Mesenchymal stem cell (in vitro differentiated cells and primary cell): ENCODE results near the gene MAPK4.

Experiments
- DNase-seq: peaks from one replicate; pipeline ENCODE4 v3.0.0-alpha.2; 2013
- H2AFZ ChIP-seq: one replicate; pipeline ENCODE4 v1.6.1; 2013; ENCODE audit warnings: low read depth, mild to moderate bottlenecking, control low read depth, inconsistent platforms, low read length, moderate library complexity
- H2AK5ac ChIP-seq: 2 replicates; pipeline ENCODE4 v1.6.1; 2013; ENCODE audit warnings: low read length, moderate library complexity, mild to moderate bottlenecking, inconsistent platforms; ENCODE audit not compliant: severe bottlenecking
- H2BK120ac ChIP-seq: one replicate; pipeline ENCODE4 v1.6.1; 2013; ENCODE audit warnings: low read depth, mild to moderate bottlenecking, inconsistent platforms, low read length, moderate library complexity
- H2BK12ac ChIP-seq, 2 experiments: one replicate each; pipeline ENCODE4 v1.6.1; 2013; ENCODE audit warnings: inconsistent platforms in 2 of 2, low read length in 2 of 2, mild to moderate bottlenecking in 2 of 2, moderate library complexity in 2 of 2, control low read depth in 1 of 2
- H2BK15ac ChIP-seq: one replicate; pipeline ENCODE4 v1.6.1; 2013; ENCODE audit warnings: mild to moderate bottlenecking, low read depth, inconsistent platforms; ENCODE audit not compliant: poor library complexity, severe bottlenecking
- H2BK5ac ChIP-seq: 2 replicates; pipeline ENCODE4 v1.6.1; 2013; ENCODE audit warnings: low read depth, mild to moderate bottlenecking, low read length, control low read depth, inconsistent platforms; ENCODE audit not compliant: poor library complexity, severe bottlenecking
- H3K14ac ChIP-seq, 2 experiments: one replicate each; pipeline ENCODE4 v1.6.1; 2013; ENCODE audit warnings: inconsistent platforms in 2 of 2, low read length in 2 of 2, control low read depth in 1 of 2, mild to moderate bottlenecking in 1 of 2, moderate library complexity in 1 of 2
- H3K18ac ChIP-seq, 2 experiments: one replicate each; pipeline ENCODE4 v1.6.1; 2013; ENCODE audit warnings: inconsistent platforms in 2 of 2, low read length in 2 of 2, control low read depth in 1 of 2, low read depth in 1 of 2, mild to moderate bottlenecking in 1 of 2
- H3K23ac ChIP-seq, 2 experiments: one replicate each; pipeline ENCODE4 v1.6.1; 2013; ENCODE audit warnings: inconsistent platforms in 2 of 2, low read length in 2 of 2, mild to moderate bottlenecking in 2 of 2, moderate library complexity in 2 of 2, control low read depth in 1 of 2
- H3K27ac ChIP-seq: 2 replicates; pipeline ENCODE4 v1.5.1; 2013; ENCODE audit warnings: mild to moderate bottlenecking, moderate library complexity, low read length, control low read depth, inconsistent platforms; ENCODE audit not compliant: poor library complexity, severe bottlenecking
- H3K27me3 ChIP-seq, 2 experiments: 2 replicates each; pipeline versions ENCODE4 v1.6.1 to v1.7.0; 2013; ENCODE audit warnings: low read length in 2 of 2, mild to moderate bottlenecking in 2 of 2, moderate library complexity in 2 of 2, control low read depth in 1 of 2, inconsistent platforms in 1 of 2; ENCODE audit not compliant: control insufficient read depth in 1 of 2, insufficient read depth in 1 of 2
- H3K36me3 ChIP-seq, 2 experiments: 2 replicates each; pipeline versions ENCODE4 v1.6.1 to v1.7.0; 2013; ENCODE audit warnings: low read length in 2 of 2, control low read depth in 1 of 2, inconsistent platforms in 1 of 2, low read depth in 1 of 2, mild to moderate bottlenecking in 1 of 2; ENCODE audit not compliant: insufficient read depth in 2 of 2, control insufficient read depth in 1 of 2
- H3K4ac ChIP-seq, 2 experiments: one replicate each; pipeline ENCODE4 v1.6.1; 2013; ENCODE audit warnings: inconsistent platforms in 2 of 2, low read length in 2 of 2, mild to moderate bottlenecking in 2 of 2, moderate library complexity in 2 of 2, control low read depth in 1 of 2, low read depth in 1 of 2
- H3K4me1 ChIP-seq: 2 replicates; pipeline ENCODE4 v1.6.1; 2013; ENCODE audit warnings: low read depth, low read length, control low read depth; ENCODE audit not compliant: control insufficient read depth, insufficient read depth
- H3K4me2 ChIP-seq: 2 replicates; pipeline ENCODE4 v1.6.1; 2013; ENCODE audit warnings: low read length, mild to moderate bottlenecking, inconsistent platforms; ENCODE audit not compliant: poor library complexity, severe bottlenecking
- H3K4me3 ChIP-seq, 2 experiments: 2 replicates each; pipeline versions ENCODE4 v1.5.1 to v1.7.0; 2013; ENCODE audit warnings: low read length in 2 of 2, mild to moderate bottlenecking in 2 of 2, control low read depth in 1 of 2, low read depth in 1 of 2; ENCODE audit not compliant: insufficient read depth in 1 of 2
- H3K79me1 ChIP-seq: replicated peaks from 2 replicates; pipeline ENCODE4 v1.6.1; 2013; ENCODE audit warnings: mild to moderate bottlenecking, control low read depth, low read length, inconsistent platforms; ENCODE audit not compliant: poor library complexity, severe bottlenecking
- H3K9ac ChIP-seq: 2 replicates; pipeline ENCODE4 v1.7.0; 2013; ENCODE audit warnings: mild to moderate bottlenecking, low read length, moderate library complexity
- H3K9me3 ChIP-seq: 2 replicates; pipeline ENCODE4 v1.7.0; 2013; ENCODE audit warnings: mild to moderate bottlenecking, low read length; ENCODE audit not compliant: control insufficient read depth
- H4K8ac ChIP-seq: one replicate; pipeline ENCODE4 v1.6.1; 2013; ENCODE audit warnings: inconsistent platforms, mild to moderate bottlenecking, low read length, moderate library complexity
- H4K91ac ChIP-seq: one replicate; pipeline ENCODE4 v1.6.1; 2013; ENCODE audit warnings: mild to moderate bottlenecking, low read length, inconsistent platforms
- WGBS: methylation state at CpG from one replicate; pipeline ENCODE4 v1.1.7; 2013; ENCODE audit warnings: mixed read lengths; 5-methylcytosine and 5-hydroxymethylcytosine counted together

MAPK4 gene

DNA sequence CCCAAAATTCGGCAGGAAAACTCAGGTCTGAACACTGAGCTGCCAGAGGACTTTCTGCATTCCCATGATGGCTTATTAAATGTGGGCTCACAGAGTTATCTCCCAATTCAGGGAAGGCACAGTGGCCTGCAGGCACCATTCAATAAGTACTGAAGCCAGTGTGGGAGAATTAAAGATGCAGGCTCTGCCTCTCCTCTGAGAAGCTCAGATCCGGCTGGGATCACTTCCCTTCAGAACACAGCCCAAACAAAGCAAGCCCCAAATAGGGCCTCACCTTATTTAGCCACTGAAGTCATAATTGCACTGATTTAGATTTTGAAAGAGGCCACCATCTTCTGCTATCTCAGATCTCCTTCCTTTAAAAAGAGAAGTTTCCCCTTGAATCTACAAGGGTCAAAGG, 94.3 kb downstream of the MAPK4 start:
- H3K4me1 ChIP-seq, result no peaks in the 10 kb centered on the region
- H2AFZ ChIP-seq, result no peak overlapping the region
- DNase-seq, result no peak
- H3K4ac ChIP-seq, result no peak overlapping the region
- H2BK5ac ChIP-seq, result no peak overlapping the region
- 73% methylated on average over 2 of the region's 2 CpGs for WGBS
- no peak overlapping the region for H2BK12ac ChIP-seq
- H3K27me3 ChIP-seq, result no peaks in the 10 kb centered on the region
- no peak overlapping the region for H3K9ac ChIP-seq
- H3K4me2 ChIP-seq, result no peak overlapping the region
- H3K27ac ChIP-seq, result no peak overlapping the region
- no peak overlapping the region for H4K91ac ChIP-seq
- H3K4me3 ChIP-seq, result no peak overlapping the region
- no peak overlapping the region for H3K23ac ChIP-seq
- H3K18ac ChIP-seq, result no peak overlapping the region
- H2AK5ac ChIP-seq, result no peak overlapping the region
- peaks cover 4% of the 10 kb centered on the region for H3K9me3 ChIP-seq
- no peak overlapping the region for H3K14ac ChIP-seq
- no peak overlapping the region for H2BK15ac ChIP-seq
- H3K36me3 ChIP-seq, result no peaks in the 10 kb centered on the region
- no peak overlapping the region for H2BK120ac ChIP-seq
- H3K79me1 ChIP-seq, result no peaks in the 10 kb centered on the region
- no peak overlapping the region for H4K8ac ChIP-seq

DNA sequence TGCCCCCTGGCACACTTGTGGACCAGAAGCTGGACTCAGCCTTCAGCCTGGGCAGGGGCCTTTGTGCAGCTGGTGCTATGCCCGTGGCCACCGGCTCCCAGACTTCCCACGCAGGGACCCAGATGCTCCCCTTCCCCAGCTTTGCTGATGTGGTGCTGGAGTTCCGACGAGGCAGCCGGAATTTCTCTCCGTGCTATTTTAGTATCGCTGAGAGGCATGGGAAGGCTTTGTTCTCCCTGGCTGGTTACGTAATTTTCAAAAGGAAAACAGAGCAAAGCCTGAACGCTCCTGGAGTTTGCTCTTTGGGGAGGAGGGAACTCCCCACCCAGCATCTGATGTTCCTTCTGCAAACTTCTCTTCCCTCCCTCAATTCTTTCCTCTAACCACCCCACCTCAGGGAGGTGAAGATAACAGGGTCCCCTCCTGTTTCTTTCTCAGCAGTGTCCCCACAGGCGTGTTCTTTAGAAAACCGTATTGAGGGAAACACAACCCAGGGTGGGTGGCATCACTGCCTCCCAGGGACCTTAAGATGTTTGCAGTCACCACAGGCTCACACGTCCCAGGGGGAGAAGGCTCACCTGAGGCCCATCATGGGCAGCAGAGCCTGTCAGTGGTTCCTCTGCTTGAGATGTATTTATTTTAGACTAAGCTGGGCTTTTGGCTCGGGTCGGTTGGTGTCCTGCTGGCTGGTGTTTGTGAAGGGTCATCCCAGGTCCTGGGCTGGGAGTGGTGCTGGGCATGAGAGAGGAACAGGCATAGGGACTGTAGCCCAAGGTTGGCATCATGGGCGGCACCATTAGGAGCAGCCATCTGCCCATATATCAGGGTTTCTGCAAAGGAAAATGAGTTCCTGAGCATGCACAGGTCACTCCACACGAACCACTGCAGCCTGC, 95.0 kb downstream of the MAPK4 start:
- no peak overlapping the region for H3K23ac ChIP-seq
- H2BK5ac ChIP-seq, result no peak overlapping the region
- H4K91ac ChIP-seq, result no peak overlapping the region
- no peak overlapping the region for H3K4me2 ChIP-seq
- H3K4me3 ChIP-seq, result no peak overlapping the region
- no peaks in the 10 kb centered on the region for H3K27me3 ChIP-seq
- H3K4me1 ChIP-seq, result no peaks in the 10 kb centered on the region
- H3K14ac ChIP-seq, result no peak overlapping the region
- H3K4ac ChIP-seq, result no peak overlapping the region
- no peak overlapping the region for H2AFZ ChIP-seq
- no peak overlapping the region for H4K8ac ChIP-seq
- H3K36me3 ChIP-seq, result no peaks in the 10 kb centered on the region
- H2BK120ac ChIP-seq, result no peak overlapping the region
- H3K18ac ChIP-seq, result no peak overlapping the region
- no peak overlapping the region for H2AK5ac ChIP-seq
- no peak overlapping the region for H3K9ac ChIP-seq
- no peak for DNase-seq
- 77% methylated on average over 17 of the region's 17 CpGs for WGBS
- no peak overlapping the region for H2BK12ac ChIP-seq
- no peaks in the 10 kb centered on the region for H3K79me1 ChIP-seq
- no peak overlapping the region for H3K27ac ChIP-seq
- no peak overlapping the region for H2BK15ac ChIP-seq
- peaks cover 4% of the 10 kb centered on the region for H3K9me3 ChIP-seq

DNA sequence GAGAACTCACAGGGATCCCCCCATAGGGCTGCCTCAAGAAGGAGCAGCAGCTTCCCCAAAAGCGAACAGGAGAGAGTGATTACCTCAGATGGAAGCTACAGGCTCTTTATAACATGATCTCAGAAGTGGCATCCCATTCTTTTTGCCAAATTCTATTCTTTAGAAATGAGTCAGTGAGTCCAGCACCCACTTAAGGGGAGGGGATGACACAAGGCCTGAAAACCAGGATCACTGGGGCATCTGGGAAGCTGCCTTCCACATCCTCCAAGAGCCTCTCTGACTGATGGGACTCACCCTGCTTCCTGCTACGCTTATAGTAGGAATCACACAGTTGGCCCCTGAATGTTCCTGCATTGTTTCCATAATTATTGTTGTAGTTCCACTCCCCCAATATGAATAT, 96.5 kb downstream of the MAPK4 start:
- Histone ChIP-seq H2BK5ac (no peak overlapping the region), H4K91ac (no peak overlapping the region), H3K9ac (no peak overlapping the region), H2AK5ac (no peak overlapping the region), H2BK15ac (no peak overlapping the region), H3K79me1 (no peaks in the 10 kb centered on the region), H2BK120ac (no peak overlapping the region), H3K9me3 (peaks cover 7% of the 10 kb centered on the region), H3K4me1 (no peaks in the 10 kb centered on the region), H3K4me2 (no peak overlapping the region), H3K4ac (no peak overlapping the region), H2AFZ (no peak overlapping the region), H3K27ac (no peak overlapping the region), H3K23ac (no peak overlapping the region), H3K27me3 (no peaks in the 10 kb centered on the region), H3K18ac (no peak overlapping the region), H3K36me3 (no peaks in the 10 kb centered on the region), H2BK12ac (no peak overlapping the region), H3K4me3 (no peak overlapping the region), H3K14ac (no peak overlapping the region), H4K8ac (no peak overlapping the region)
- DNase-seq, result no peak
- 70% methylated on average over 2 of the region's 2 CpGs for WGBS

- Histone ChIP-seq H3K27me3 (no peaks in the 10 kb centered on the region), H2BK5ac (no peak overlapping the region), H2AFZ (no peak overlapping the region), H2BK120ac (no peak overlapping the region), H2BK15ac (no peak overlapping the region), H3K14ac (no peak overlapping the region), H3K27ac (no peak overlapping the region), H3K18ac (no peak overlapping the region), H3K9me3 (peaks cover 13% of the 10 kb centered on the region), H3K79me1 (no peaks in the 10 kb centered on the region), H3K4me2 (no peak overlapping the region), H3K9ac (no peak overlapping the region), H3K23ac (no peak overlapping the region), H2BK12ac (no peak overlapping the region), H3K36me3 (no peaks in the 10 kb centered on the region), H3K4ac (no peak overlapping the region), H4K8ac (no peak overlapping the region), H2AK5ac (no peak overlapping the region), H3K4me3 (no peak overlapping the region), H4K91ac (no peak overlapping the region), H3K4me1 (no peaks in the 10 kb centered on the region)
- 78% methylated on average over 7 of the region's 8 CpGs for WGBS
- DNase-seq, result no peak
Measured at GRCh38 chr18:50656841-50657470, 97.1 kb downstream of the MAPK4 start.
